Measurements from ENCODE around the gene NTRK3.

DNA sequence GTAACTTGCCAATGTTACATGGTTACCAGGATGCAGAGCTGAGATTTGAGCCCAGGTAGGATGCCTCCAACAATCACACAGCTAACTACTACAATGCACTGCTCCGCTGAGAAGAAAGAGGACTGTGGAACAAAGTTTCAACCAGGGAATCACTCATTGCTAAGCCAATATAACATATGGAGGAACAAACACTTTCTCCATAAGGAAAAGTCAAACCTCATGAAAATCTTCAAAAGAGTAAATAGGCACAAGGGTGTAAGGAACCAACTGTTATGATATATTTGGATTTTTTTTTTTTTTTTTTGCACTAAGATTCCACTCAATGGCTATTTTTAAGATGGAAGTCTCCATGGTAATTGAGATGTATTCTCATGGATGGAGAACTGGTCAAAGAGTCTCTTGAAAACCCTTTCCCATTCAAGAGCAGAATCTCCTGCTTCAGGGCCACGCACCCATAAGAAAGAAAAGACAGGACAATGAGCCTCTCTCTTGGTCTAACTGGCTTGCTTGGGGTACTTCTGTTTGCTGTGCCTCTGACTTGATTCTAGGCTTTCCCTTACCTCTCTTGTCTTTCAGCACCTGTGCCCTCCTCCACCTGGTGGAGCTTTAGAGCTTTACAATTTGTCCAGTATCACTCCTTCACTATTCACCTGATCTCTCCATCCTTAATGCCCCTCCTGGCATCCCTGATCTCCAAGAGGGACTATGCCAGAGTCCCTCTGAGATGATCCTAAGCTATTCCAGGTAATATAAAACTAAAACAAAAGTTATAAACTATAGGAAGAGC, 252.8 kb downstream of the NTRK3 start:
- TF ChIP-seq FOXA1 (IDR thresholded peaks at IDR 0.05) (no peak), BHLHE40 (IDR thresholded peaks at IDR 0.05; ENCODE audit: borderline replicate concordance) (no peak), ARNT (IDR thresholded peaks at IDR 0.05) (no peak), FOXK2 (IDR thresholded peaks at IDR 0.05) (no peak), HDGF (IDR thresholded peaks at IDR 0.05; ENCODE audit: borderline replicate concordance) (no peak), SP1 (IDR thresholded peaks at IDR 0.05) (no peak), CTBP1 (IDR thresholded peaks at IDR 0.05; ENCODE audit: borderline replicate concordance) (no peak)

Measured in HEK293T (cell line).